Stimulated activated CD8-positive, alpha-beta memory T cell treated with anti-CD3 and anti-CD28 coated beads, Interleukin-2, amount 100 ng/mL, for 48 hours (primary cell): ENCODE measurements around the gene EIF4E2.
"Not testable (repeated sequence)": the region's sequence is repeated elsewhere in the genome, so short reads cannot be mapped to it uniquely, and the experiment has no call there.

Experiments used
- DNase-seq, 2 donors: peaks; one replicate each; pipeline ENCODE4 v3.0.0-alpha.2; 2020; ENCODE audit warnings: low read depth in 2 of 2

The EIF4E2 gene

DNA sequence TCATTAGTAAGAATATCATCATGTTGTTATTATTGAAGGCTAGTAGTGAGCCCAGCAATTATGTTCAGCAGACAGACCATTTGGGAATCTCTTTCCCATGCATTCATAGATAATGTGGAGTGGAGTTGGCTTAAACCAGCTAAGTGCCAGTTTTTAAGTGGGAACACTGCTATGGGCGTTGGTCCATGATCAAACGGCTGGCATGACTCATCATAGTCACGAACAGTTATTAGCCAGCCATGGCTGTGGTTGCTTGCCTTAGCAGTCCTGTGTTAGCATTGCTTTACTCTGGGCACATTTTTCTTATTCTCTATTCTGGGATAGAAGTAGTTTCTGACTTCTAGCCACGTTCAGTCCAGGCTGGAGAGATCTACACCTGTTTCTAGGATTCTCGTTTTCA lies 17.7 kb downstream of the EIF4E2 start:
- no peak for DNase-seq

DNA sequence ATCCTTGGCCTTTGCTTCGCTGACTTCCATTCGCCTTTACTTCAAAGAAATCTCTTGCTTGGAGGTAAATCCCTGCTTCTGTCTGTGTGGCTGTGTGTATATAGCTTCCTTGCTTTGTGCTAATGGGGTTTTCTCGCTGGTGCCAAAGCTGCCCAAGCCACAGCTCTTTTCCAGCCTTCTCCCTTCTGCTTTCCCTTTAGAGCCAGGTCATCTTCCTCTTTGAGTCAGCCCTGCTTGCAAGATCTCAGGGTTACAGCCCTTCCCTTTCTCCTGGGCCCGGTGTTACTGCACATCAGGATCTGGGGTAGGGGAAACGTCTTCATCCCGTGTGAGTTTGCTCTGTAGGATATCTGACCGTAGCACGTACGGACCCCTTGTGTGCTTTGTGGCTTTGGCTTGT lies 19.1 kb downstream of the EIF4E2 start:
- no peak for DNase-seq

DNA sequence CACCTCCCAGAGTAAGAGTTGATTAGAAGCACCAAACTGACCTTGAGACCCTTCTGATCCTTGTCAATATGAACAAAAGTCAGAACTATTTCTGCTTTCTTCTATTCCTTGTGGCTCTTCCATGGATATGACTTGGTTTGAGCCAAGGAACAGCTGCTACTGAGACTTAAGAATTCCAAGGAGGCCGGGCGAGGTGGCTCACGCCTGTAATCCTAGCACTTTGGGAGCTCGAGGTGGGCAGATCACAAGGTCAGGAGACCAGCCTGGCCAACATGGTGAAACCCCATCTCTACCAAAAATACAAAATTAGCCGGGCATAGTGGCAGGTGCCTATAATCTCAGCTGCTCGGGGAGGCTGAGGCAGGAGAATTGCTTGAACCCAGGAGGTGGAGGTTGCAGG lies 20.0 kb downstream of the EIF4E2 start:
- not testable (repeated sequence) for DNase-seq

DNA sequence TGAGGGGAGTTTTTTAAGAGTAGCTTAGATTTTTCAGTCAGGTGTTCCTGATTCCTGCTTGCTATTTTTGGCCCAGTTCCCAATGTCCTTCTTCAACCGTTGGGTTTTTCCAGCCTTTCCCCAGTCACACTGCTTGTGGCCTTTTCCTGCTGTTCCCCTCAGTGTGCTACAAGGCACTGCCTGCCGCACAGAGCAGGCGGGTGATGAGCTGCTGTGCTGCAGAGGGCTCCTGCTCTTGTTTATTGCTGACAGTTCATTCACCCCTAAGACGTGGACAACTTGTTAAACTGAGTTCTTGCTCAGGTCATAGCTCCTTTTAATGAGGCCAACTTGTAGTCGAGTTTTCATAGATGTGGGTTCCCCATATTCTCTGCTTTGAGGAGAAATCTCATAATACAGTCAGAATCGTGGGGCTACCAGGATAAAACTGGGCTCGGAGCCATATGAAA lies 20.6 kb downstream of the EIF4E2 start:
- no peak for DNase-seq

DNA sequence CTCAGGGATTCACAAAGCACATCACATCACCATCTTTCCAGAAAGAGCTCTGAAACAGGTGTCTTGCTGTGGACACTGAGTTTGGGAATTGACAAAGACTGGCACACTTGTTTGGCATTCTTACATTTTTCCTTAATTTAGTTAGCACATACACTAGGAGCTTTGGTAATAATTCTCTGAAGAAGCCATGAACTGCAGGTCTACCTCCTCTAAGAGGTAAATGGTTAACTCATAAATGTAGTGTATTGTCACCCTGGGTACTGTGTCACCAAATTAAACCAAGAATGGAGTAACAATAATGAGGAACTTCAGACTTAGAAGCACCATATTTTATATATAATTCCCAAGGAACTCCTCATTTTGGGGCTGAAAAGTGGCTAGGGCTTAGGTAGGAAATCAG lies 22.6 kb downstream of the EIF4E2 start:
- DNase-seq = no peak

DNA sequence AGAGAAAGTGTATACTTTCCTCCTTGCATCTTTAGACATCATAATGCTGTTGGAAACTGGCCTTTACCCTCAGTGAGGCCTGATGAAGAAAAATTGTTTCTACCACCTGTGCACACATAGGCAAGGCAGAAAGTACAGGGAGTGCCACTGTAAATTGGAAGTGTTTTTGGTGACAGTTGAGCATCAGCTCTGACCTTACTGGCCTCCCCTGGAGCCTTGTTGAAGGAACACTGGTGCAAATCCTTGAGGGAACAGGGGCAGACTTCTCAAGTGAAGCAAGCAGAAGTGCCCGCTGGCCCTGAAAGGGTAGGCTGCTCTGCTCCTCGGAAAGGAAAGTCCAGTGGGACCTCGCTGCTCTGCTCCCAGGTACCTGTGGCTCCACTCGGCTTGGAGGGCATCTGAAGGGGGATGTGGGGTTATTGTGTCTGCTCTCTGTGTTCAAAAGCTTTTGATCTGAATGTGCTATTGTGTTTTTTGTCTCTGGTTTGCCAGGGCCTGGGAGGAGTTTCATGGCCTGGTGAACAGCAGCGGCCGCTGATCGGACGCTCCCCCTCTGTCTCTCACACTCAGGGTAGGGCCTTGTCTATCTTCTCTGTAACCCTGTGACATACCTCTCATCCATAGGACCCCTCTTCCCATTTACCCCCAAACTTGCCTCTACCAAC lies 23.4 kb downstream of the EIF4E2 start:
- no peak for DNase-seq

DNA sequence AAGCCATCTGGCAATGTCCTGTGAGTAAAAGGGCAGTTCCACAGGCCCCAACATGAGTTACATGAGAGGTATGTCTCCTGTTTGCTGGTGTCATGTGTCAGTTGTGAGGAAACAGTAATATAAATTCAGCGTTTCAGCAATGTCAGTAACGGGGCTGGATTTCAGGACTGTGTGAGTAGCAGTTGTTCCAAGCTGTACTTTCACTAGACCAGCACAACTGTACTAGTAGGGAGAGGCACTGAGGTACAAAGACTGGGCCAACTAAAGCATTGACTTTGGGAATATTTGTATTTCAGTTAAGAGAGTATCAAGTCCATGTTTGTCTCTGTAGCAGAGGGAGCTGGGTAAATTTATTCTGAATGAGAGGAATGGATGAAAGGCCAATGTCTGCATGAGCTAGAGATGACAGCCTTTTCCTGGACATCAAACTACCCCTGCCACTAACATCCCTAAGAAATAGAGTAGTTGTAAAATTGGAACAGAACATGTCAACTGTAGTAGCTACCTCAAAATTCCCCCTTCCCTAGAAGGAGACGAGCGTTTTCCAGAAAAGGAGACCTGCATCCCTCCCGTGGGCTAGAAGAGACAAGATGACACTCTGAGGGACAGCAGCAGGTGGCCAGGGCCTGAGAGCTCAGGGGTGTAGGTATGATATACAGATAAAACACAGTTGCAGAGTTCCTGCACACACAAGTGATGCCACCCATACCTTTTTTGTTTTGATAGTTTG lies 24.4 kb downstream of the EIF4E2 start:
- no peak for DNase-seq

DNA sequence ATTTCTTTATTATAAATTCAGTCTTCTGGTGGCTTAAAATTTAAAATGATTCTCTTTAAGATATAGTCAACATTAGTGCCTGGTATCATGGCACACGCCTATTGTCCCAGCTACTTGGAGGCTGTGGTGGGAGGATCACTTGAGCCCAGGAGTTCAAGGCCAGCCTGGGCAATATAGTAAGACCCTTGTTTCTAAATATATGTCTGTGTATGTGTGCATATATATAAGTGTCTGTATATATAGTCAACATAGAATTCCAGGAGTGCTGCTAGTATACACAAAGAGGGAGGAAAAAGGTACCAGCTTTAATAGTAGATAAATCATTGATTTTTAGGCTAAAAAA lies 24.9 kb downstream of the EIF4E2 start:
- no peak for DNase-seq

DNA sequence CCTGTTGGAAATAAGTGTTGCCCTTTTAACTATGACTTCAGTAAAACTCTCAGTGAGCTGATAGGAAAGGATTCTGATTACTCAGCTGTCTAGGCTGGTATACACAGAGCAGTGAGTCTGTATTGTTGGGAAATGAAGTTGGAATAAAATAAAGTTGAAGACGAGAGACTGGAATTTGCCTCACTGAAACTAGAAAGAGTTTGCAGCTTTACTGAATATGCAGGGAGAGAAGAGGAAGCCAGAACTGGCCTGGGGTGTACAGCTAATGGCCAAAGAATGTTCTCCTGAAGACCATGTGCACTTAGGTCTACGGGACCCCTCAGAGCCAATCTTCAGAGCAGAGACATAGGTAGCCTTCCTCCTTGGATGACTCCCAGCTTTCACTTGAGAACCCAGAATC lies 26.5 kb downstream of the EIF4E2 start:
- DNase-seq = no peak

DNA sequence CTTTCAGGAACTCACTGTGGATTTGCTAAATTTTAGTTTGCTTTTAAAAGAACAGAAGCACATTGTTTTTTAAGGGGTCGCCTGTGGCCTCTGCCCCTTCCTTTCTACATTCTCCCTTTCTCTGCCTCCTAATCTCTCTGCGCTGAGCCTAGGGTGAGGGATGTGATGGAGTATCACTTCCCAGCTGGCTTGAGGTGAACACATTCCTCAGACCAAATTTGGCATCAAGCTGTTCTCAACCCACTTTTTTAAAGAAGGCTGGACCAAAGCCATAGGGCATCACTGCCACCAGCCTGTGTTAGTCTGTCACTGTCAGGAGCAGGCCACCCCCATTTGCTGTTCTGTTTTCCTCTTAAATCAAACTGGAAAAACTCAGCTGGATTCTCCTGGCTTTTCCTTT lies 27.4 kb downstream of the EIF4E2 start:
- no peak for DNase-seq

DNA sequence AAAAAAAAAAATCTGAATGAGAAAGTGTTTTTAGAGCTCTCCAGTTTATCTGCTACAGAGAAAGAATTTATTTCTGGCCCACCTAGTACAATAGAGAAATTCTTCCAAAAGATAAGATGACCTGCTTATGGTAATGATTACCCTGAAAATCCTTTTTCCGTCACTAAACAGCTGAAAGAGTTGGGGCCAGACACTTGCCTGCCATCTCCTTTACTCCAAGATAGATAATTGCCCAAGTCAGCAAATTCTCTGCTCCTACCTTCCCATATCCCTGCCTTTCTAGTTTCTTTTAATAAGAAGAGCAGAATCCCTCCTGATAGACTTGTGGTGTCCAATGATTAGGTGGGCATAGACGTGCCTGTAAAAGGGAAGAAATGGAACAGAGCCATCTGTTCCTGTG lies 28.1 kb downstream of the EIF4E2 start:
- DNase-seq = no peak

DNA sequence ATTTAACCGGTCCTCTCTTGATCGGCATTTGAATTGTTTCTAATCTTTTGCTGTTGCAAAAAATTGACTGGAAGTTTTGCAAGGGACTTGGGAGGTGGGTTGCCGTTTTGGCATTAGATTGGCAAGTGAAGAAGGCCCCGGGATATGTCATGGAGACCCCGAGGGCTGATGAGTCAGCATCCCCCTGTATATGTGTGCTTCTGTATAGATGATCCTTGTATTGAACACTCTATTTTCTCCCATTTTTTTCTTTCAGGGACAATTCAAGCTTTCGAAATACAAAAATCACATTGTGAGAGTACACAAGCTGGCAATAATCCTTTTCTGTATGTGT lies 30.1 kb downstream of the EIF4E2 start:
- no peak for DNase-seq

DNA sequence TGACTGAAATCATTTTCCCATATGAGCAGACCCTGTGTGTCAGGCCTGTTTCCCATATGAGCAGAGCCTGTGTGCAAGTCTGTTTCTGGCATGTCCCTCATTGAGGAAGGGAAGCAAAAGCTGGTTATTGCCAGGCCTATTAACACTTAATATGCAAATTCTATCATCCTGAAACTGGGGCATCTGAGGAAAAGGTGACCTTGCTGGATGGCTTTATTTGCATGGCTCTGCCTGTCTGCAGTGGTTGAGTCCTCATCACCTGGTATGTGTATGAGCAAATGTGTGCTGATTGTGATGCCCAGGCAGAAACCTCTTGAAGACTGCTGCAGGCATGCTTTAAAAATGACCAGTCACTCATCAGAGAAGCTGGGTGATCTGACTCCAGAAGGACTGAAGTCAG lies 31.2 kb downstream of the EIF4E2 start:
- no peak for DNase-seq

DNA sequence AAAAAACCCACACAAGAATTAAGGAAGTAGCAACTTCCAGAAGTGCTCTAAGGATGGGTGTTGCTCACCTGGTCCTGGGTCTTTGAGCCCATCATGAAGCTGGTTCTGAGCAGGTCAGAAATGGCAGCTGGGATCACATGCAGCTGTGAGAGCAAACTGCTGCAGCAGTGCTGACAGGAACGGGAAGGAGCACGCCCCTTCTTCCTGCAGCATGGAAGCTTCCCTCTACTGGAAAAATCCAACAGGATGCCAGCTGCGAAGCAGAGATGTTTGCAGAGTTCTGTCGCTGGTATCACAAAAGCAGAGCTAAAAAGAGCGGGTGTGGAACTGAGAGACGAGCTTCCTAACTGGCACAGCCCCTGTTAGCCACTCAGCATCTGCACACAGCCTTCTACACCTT lies 33.7 kb downstream of the EIF4E2 start:
- no peak for DNase-seq

DNA sequence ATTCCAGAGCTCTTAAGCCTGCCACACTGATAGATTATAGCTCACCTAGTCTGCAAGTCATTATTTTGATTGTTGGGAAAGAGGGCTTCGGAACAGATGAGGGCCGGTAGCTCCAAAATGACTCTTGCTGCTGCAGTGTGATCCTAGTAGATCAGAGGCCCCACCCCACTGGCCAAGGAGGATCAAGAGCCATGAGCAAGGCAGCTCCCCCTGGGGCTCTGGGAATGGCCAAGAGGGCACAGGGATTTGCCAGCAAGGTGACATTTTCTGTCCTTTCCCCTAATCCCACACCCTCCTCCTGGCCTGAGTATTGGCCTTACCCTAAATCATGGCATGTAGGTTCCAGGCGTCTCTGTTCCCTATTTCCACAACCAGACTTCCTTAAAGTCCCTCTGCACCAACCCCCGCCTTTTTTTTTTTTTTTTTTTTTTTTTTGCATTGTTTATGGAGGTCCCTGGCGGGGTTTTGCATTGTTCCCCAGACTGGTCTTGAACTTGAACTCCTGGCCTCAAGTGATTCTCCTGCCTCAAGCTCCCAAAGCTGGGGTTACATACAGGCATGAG lies 36.5 kb downstream of the EIF4E2 start:
- DNase-seq = no peak

DNA sequence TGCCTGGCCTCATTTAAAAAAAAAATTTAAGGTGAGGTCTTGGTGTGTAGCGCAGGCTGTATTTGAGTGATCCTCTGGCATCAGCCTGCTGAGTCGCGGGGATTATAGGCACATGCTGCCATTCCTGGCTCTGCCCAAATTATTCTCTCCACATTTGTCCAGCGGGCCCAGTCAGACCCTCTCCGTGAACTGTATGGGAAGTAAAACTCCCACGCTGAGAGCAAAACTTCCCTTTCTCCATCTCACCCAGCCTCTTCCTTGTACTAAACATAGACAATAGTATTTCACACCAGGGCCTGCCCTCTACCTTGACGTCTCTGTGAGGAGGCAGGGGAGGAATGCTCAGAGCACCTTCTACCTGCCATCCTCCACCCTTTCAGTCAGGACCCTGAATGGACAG lies 37.0 kb downstream of the EIF4E2 start:
- DNase-seq = no peak

DNA sequence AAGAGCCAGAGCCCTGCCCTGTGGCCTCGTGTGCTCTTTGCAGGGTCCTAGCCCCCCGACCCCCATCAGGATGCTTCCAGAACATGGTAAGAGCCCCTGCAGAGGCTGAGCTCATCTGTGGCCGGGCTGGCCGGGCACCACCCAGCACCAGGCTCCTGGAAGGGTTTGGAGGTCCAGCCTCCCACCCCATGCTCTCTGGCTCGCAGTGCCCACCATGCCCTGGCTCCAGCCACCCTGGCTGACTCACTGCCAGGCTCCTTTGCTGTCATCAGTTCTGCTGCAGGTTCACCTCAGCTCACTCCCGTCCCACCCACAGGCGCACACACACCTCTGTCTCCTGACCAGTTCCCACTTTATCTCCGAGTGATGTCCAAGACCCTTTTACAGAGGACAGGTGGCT lies 37.5 kb downstream of the EIF4E2 start:
- DNase-seq = no peak

DNA sequence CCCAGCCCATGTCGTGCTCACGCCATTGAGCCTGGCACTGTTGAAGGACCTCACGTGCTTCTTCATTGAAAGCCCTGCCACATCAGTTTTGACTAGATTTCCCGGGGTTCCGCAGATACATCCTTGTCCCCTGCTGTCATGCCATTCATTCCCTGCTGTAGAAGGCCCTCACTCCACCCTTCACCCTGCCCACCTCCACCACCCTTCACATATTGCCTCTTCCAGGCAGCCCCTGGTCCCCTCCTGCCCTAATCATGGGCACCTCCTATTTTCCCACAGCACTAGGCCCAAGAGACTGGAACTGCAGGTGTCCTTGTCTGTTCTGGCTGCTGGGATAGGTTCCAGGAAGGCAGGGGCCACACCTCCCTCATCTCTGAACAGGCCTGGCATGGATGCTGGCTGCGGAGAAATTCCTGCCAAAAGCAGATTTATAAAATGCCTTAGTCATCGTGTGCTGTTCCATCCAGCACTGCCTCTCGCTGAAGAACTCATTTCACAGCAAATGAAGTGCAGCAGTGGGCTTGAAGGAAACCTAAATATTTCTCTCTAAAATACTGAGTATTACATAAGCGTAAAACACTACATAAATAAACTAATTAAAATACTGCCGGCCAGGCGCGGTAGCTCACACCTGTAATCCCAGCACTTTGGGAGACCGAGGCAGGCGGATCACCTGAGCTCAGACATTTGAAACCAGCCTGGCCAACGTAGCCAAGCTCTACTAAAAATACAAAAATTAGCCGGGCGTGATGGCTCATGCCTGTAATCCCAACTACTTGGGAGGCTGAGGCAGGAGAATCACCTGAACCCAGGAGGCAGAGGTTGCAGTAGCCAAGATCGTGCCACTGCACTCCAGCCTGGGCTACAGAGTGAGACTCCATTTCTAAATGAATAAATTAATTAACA lies 38.4 kb downstream of the EIF4E2 start:
- DNase-seq = no peak

DNA sequence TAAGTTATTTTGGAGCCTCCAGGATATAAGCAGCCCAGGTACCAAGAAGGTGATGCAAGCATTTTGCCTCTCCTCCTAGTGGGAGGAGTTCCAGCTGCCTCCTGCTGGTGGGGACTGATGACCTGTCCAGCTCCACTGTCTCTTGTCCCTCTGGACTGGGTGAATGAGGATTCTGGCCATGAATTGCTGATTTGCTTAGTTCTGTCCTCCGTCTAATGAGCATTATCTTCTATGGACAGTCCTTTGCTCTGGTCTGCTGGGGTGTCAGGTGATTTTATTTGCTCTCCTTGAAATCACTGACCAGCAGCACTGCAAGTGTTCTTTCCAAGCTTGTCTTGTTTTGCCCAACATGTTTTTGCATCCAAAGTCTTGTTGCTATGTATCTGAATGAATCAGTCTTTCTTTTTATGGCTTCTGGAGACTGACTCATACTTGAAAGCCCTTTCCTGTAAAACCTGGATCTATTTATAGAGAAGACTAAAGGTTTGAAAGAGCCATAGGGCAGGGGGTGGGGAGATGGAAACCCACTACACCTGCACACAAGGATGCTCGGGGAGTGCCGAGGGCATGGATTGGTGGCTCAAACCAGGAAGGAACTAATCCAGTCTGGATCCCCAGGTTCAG lies 42.4 kb downstream of the EIF4E2 start:
- no peak for DNase-seq

DNA sequence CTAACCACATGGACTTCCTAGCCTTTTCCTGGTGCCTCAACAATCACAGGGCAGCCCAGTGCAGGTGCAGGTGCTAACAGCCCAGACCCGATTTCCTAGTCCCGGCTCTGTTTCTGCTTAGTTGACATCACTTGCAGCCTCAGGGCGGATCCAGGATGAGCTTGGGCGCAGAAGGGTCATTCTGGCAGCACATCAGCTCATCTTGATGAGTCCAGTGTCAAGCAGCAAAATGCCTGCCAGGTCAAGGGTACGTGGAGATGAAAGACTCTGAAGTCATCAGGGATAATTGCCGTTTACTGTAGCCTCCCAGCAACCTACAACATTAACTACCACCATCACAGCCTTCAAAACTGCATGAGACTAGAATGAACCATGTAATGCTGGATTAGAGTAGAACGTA lies 43.5 kb downstream of the EIF4E2 start:
- no peak for DNase-seq

DNA sequence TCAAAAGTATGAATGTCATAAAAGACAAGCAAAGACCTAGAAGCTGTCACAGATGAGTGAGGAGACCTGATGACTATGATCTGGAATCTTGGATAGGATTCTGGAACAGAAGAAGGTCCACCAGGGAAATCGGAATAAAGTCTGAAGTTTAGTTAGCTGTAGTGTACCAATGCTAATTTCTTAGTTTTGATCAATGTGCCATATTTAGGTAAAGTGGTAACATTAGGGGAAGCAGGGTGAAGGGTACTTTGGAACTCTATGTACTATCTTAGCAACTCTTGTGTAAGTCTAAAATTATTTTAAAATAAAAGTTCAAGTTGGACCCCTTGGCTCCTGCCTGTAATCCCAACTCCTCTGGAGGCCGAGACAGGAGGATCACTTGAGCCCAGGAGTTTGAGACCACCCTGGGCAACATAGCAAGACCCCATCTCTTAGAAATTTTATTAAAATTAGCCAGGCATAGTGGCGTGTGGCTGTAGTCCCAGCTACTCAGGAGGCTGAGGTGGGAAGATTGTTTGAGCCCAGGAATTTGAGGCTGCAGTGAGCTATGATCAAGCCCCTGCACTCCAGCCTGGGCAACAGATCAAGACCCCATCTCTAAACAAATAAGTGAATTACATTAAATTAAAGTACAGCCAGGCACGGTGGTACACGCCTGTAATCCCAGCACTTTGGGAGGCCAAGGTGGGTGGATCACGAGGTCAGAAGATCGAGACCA lies 47.0 kb downstream of the EIF4E2 start:
- DNase-seq = no peak
